ENCODE results near the gene ISLR. TPM values are rescaled to one million over a fixed set of nuclear protein-coding genes. Genes with fewer than 3 reads are reported as not detected.

Gene ISLR
- total and polyA plus RNA-seq, 2 experiments from 2014 or later = 0.55 TPM; not detected in 1

GRCh38 chr15:74168711-74169126, 4.8 kb upstream of the ISLR start:
- Histone ChIP-seq H3K79me2 (replicated peaks; ENCODE audit: insufficient read depth) (no peaks in the 10 kb centered on the region), H3K27me3 (ENCODE audit: insufficient read depth) (no peaks in the 10 kb centered on the region; the same call in 1 of the 2 replicates), H3F3A (replicated peaks; ENCODE audit: low read depth) (no peaks in the 10 kb centered on the region), H3K36me3 (ENCODE audit: insufficient read depth) (no peaks in the 10 kb centered on the region; the same call in 1 of the 2 replicates), H3K4me2 (no peak overlapping the region), H3K4me3 (no peak overlapping the region), H4K20me1 (replicated peaks; ENCODE audit: insufficient read depth) (no peaks in the 10 kb centered on the region), H3K27ac (ENCODE audit: low read depth) (no peak overlapping the region), H3K4me1 (ENCODE audit: insufficient read depth) (peaks cover 12% of the 10 kb centered on the region), H2AFZ (no peak overlapping the region), H3K9me2 (ENCODE audit: insufficient read depth) (no peaks in the 10 kb centered on the region)
- H3K27me3 Mint-ChIP-seq (ENCODE audit: insufficient read depth, low read depth, poor library complexity) = peaks cover 18% of the 10 kb centered on the region
- no peak overlapping the region; the same call in 2 of the 3 replicates for H3K4me3 Mint-ChIP-seq
- ATAC-seq = no peak
- no peak for DNase-seq (ENCODE audit: low spot score)
- H3K36me3 Mint-ChIP-seq (ENCODE audit: low read depth) = no peaks in the 10 kb centered on the region
- peaks cover 5% of the 10 kb centered on the region; the same call in 2 of the 3 replicates for H3K9me3 Mint-ChIP-seq
- TF ChIP-seq, protein P1, sequence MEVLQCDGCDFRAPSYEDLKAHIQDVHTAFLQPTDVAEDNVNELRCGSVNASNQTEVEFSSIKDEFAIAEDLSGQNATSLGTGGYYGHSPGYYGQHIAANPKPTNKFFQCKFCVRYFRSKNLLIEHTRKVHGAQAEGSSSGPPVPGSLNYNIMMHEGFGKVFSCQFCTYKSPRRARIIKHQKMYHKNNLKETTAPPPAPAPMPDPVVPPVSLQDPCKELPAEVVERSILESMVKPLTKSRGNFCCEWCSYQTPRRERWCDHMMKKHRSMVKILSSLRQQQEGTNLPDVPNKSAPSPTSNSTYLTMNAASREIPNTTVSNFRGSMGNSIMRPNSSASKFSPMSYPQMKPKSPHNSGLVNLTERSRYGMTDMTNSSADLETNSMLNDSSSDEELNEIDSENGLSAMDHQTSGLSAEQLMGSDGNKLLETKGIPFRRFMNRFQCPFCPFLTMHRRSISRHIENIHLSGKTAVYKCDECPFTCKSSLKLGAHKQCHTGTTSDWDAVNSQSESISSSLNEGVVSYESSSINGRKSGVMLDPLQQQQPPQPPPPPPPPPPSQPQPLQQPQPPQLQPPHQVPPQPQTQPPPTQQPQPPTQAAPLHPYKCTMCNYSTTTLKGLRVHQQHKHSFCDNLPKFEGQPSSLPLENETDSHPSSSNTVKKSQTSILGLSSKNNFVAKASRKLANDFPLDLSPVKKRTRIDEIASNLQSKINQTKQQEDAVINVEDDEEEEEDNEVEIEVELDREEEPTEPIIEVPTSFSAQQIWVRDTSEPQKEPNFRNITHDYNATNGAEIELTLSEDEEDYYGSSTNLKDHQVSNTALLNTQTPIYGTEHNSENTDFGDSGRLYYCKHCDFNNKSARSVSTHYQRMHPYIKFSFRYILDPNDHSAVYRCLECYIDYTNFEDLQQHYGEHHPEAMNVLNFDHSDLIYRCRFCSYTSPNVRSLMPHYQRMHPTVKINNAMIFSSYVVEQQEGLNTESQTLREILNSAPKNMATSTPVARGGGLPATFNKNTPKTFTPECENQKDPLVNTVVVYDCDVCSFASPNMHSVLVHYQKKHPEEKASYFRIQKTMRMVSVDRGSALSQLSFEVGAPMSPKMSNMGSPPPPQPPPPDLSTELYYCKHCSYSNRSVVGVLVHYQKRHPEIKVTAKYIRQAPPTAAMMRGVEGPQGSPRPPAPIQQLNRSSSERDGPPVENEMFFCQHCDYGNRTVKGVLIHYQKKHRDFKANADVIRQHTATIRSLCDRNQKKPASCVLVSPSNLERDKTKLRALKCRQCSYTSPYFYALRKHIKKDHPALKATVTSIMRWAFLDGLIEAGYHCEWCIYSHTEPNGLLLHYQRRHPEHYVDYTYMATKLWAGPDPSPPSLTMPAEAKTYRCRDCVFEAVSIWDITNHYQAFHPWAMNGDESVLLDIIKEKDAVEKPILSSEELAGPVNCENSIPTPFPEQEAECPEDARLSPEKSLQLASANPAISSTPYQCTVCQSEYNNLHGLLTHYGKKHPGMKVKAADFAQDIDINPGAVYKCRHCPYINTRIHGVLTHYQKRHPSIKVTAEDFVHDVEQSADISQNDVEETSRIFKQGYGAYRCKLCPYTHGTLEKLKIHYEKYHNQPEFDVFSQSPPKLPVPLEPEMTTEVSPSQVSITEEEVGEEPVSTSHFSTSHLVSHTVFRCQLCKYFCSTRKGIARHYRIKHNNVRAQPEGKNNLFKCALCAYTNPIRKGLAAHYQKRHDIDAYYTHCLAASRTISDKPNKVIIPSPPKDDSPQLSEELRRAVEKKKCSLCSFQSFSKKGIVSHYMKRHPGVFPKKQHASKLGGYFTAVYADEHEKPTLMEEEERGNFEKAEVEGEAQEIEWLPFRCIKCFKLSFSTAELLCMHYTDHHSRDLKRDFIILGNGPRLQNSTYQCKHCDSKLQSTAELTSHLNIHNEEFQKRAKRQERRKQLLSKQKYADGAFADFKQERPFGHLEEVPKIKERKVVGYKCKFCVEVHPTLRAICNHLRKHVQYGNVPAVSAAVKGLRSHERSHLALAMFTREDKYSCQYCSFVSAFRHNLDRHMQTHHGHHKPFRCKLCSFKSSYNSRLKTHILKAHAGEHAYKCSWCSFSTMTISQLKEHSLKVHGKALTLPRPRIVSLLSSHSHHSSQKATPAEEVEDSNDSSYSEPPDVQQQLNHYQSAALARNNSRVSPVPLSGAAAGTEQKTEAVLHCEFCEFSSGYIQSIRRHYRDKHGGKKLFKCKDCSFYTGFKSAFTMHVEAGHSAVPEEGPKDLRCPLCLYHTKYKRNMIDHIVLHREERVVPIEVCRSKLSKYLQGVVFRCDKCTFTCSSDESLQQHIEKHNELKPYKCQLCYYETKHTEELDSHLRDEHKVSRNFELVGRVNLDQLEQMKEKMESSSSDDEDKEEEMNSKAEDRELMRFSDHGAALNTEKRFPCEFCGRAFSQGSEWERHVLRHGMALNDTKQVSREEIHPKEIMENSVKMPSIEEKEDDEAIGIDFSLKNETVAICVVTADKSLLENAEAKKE (CRISPR knock-in tag; IDR thresholded peaks at IDR 0.05) = no peak
- TF ChIP-seq, protein P2, sequence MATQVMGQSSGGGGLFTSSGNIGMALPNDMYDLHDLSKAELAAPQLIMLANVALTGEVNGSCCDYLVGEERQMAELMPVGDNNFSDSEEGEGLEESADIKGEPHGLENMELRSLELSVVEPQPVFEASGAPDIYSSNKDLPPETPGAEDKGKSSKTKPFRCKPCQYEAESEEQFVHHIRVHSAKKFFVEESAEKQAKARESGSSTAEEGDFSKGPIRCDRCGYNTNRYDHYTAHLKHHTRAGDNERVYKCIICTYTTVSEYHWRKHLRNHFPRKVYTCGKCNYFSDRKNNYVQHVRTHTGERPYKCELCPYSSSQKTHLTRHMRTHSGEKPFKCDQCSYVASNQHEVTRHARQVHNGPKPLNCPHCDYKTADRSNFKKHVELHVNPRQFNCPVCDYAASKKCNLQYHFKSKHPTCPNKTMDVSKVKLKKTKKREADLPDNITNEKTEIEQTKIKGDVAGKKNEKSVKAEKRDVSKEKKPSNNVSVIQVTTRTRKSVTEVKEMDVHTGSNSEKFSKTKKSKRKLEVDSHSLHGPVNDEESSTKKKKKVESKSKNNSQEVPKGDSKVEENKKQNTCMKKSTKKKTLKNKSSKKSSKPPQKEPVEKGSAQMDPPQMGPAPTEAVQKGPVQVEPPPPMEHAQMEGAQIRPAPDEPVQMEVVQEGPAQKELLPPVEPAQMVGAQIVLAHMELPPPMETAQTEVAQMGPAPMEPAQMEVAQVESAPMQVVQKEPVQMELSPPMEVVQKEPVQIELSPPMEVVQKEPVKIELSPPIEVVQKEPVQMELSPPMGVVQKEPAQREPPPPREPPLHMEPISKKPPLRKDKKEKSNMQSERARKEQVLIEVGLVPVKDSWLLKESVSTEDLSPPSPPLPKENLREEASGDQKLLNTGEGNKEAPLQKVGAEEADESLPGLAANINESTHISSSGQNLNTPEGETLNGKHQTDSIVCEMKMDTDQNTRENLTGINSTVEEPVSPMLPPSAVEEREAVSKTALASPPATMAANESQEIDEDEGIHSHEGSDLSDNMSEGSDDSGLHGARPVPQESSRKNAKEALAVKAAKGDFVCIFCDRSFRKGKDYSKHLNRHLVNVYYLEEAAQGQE (IDR thresholded peaks at IDR 0.05; ENCODE audit: unreplicated experiment) = no peak
- TF ChIP-seq CREB1 (CRISPR knock-in tag; IDR thresholded peaks at IDR 0.05; ENCODE audit: low read depth) (no peak), CTCF (conservative IDR thresholded peaks at IDR 0.05; ENCODE audit: low read depth in 2 of 2) (no peak), STAT1 (IDR thresholded peaks at IDR 0.05; ENCODE audit: unreplicated experiment) (no peak), EZH2 (IDR thresholded peaks at IDR 0.05; ENCODE audit: low read depth, unreplicated experiment) (no peak), NANOG (IDR thresholded peaks at IDR 0.05; ENCODE audit: borderline replicate concordance) (no peak), ZNF114 (CRISPR knock-in tag; IDR thresholded peaks at IDR 0.05) (no peak)
- TF ChIP-seq, protein P3, sequence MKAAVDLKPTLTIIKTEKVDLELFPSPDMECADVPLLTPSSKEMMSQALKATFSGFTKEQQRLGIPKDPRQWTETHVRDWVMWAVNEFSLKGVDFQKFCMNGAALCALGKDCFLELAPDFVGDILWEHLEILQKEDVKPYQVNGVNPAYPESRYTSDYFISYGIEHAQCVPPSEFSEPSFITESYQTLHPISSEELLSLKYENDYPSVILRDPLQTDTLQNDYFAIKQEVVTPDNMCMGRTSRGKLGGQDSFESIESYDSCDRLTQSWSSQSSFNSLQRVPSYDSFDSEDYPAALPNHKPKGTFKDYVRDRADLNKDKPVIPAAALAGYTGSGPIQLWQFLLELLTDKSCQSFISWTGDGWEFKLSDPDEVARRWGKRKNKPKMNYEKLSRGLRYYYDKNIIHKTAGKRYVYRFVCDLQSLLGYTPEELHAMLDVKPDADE (IDR thresholded peaks at IDR 0.05) = no peak
- H3K27ac Mint-ChIP-seq = no peak overlapping the region
- peaks cover 31% of the 10 kb centered on the region for H3K4me1 Mint-ChIP-seq

All from GM23338 (cell line).